Skin of body (tissue), 2 donors: Measurements from ENCODE around the gene TMEM232. TPM values are rescaled to one million over a fixed set of nuclear protein-coding genes. Genes with fewer than 3 reads are reported as not detected.
A peak's percentile ranks its signal among the peaks of the same experiment; 100 is the strongest.

ENCODE experiments used
- DNase-seq: peaks from one replicate; lab custom pipeline; 2025; lab: John Stamatoyannopoulos, UW
- total RNA-seq: library from RNA; depleted of rRNA; stranded (reverse); fragments of >200 nt; gene quantifications from one replicate; pipeline ENCODE4 v1.2.3, GENCODE V29; 2014

The TMEM232 gene
- total RNA-seq, 1 donor from 2014 or later = 3.7 TPM

GRCh38 chr5:110517396-110517795 lies 209.1 kb downstream of the TMEM232 start:
- no peak for DNase-seq

GRCh38 chr5:110514030-110514429 lies 212.4 kb downstream of the TMEM232 start:
- no peak for DNase-seq

GRCh38 chr5:110512266-110512665 lies 214.2 kb downstream of the TMEM232 start:
- DNase-seq = no peak

GRCh38 chr5:110510146-110510545 lies 216.3 kb downstream of the TMEM232 start:
- no peak for DNase-seq

- no peak for DNase-seq
Measured at GRCh38 chr5:110507972-110508371, 218.5 kb downstream of the TMEM232 start.

- no peak for DNase-seq
Measured at GRCh38 chr5:110506378-110506777, 220.1 kb downstream of the TMEM232 start.

- no peak for DNase-seq
Measured at GRCh38 chr5:110496276-110496675, 230.2 kb downstream of the TMEM232 start.

- DNase-seq = no peak
Measured at GRCh38 chr5:110492446-110492845, 234.0 kb downstream of the TMEM232 start.

- peak; percentile 76 for DNase-seq
Measured at GRCh38 chr5:110478895-110479294, 247.6 kb downstream of the TMEM232 start.

GRCh38 chr5:110477911-110478310 lies 248.6 kb downstream of the TMEM232 start:
- DNase-seq = peak; percentile 4

GRCh38 chr5:110476164-110476563 lies 250.3 kb downstream of the TMEM232 start:
- DNase-seq = no peak

GRCh38 chr5:110475529-110475928 lies 250.9 kb downstream of the TMEM232 start:
- DNase-seq = no peak

GRCh38 chr5:110469486-110469885 lies 257.0 kb downstream of the TMEM232 start:
- DNase-seq = no peak

GRCh38 chr5:110463106-110463505 lies 263.4 kb downstream of the TMEM232 start:
- DNase-seq = no peak

GRCh38 chr5:110460837-110461236 lies 265.6 kb downstream of the TMEM232 start:
- no peak for DNase-seq

GRCh38 chr5:110458313-110458712 lies 268.2 kb downstream of the TMEM232 start:
- no peak for DNase-seq

GRCh38 chr5:110442856-110443255 lies 283.6 kb downstream of the TMEM232 start:
- no peak for DNase-seq

- no peak for DNase-seq
Measured at GRCh38 chr5:110441035-110441434, 285.4 kb downstream of the TMEM232 start.

GRCh38 chr5:110440058-110440457 lies 286.4 kb downstream of the TMEM232 start:
- DNase-seq = no peak

- no peak for DNase-seq
Measured at GRCh38 chr5:110439296-110439695, 287.2 kb downstream of the TMEM232 start.

- no peak for DNase-seq
Measured at GRCh38 chr5:110435207-110435606, 291.3 kb downstream of the TMEM232 start.

GRCh38 chr5:110431603-110432002 lies 294.9 kb downstream of the TMEM232 start:
- no peak for DNase-seq

- DNase-seq = no peak
Measured at GRCh38 chr5:110414360-110414759, 312.1 kb downstream of the TMEM232 start.

GRCh38 chr5:110413856-110414255 lies 312.6 kb downstream of the TMEM232 start:
- no peak for DNase-seq
